Sigmoid colon (tissue), 7 donors: Measurements from ENCODE around the gene NEMP1. TPM values are rescaled to one million over a fixed set of nuclear protein-coding genes. Genes with fewer than 3 reads are reported as not detected.

Experiments
- DNase-seq: peaks from one replicate; pipeline ENCODE4 v3.0.0-alpha.2; 2019
- H3K27ac ChIP-seq, 4 donors: fragments of 200-600 bp; sonication (generic); one replicate each; pipeline ENCODE4 v1.5.1; 2016 to 2019; ENCODE audit warnings: mild to moderate bottlenecking in 1 of 4
- H3K27me3 ChIP-seq, 3 donors: fragments of 200-600 bp; sonication (generic); one replicate each; pipeline ENCODE4 v1.5.1; 2019; ENCODE audit warnings: mild to moderate bottlenecking in 1 of 3
- H3K36me3 ChIP-seq, 4 donors: fragments of 200-600 bp; sonication (generic); one replicate each; pipeline ENCODE4 v1.5.1; 2016 to 2019
- H3K4me1 ChIP-seq, 4 donors: fragments of 200-600 bp; sonication (generic); one replicate each; pipeline ENCODE4 v1.5.1; 2017 to 2019
- H3K4me3 ChIP-seq, 4 donors: fragments of 200-600 bp; sonication (generic); one replicate each; pipeline ENCODE4 v1.5.1; 2017 to 2019; ENCODE audit warnings: mild to moderate bottlenecking in 2 of 4, moderate library complexity in 1 of 4
- H3K9me3 ChIP-seq, 4 donors: fragments of 200-600 bp in 3 of 4; sonication (generic) in 3 of 4; one replicate each; pipeline versions ENCODE4 v1.5.1 to v1.6.1; 2013 to 2019
- CTCF ChIP-seq, 4 experiments: fragments of 450-650 bp in 3 of 4; fragments of 200-600 bp in 1 of 4; IDR thresholded peaks; one replicate each; pipeline ENCODE4 v1.5.1; 2016 to 2019; ENCODE audit warnings: antibody characterized with exemption in 4 of 4, mild to moderate bottlenecking in 3 of 4, moderate library complexity in 2 of 4
- EP300 ChIP-seq, 4 donors: sonication (generic); formaldehyde crosslinking; IDR thresholded peaks; one replicate each; pipeline ENCODE4 v1.6.1; 2017; ENCODE audit warnings: antibody characterized with exemption in 4 of 4
- POLR2A ChIP-seq, 2 donors: fragments of 450-650 bp; IDR thresholded peaks; one replicate each; pipeline ENCODE4 v1.6.1; 2016; ENCODE audit warnings: antibody characterized with exemption in 2 of 2, mild to moderate bottlenecking in 2 of 2, moderate library complexity in 2 of 2
- POLR2AphosphoS5 ChIP-seq, 4 donors: sonication (generic); formaldehyde crosslinking; IDR thresholded peaks; one replicate each; pipeline ENCODE4 v1.6.1; 2017; ENCODE audit warnings: antibody characterized with exemption in 4 of 4
- WGBS, 2 donors: extraction: QIAGEN DNeasy Blood & Tissue Kit; methylation state at CpG; one replicate each; pipeline ENCODE4 v1.1.7; 2013; 5-methylcytosine and 5-hydroxymethylcytosine counted together
- intact Hi-C: fragments of 100-400 bp; cut with DNase I; formaldehyde crosslinking; loops from one replicate; pipeline ENCODE4 v1.15.1; 2023
- polyA plus RNA-seq, 3 donors: library from polyadenylated mRNA; stranded (reverse); fragments of 200-250 nt; gene quantifications; one replicate each; pipeline ENCODE4 v1.2.3, GENCODE V29; 2013
- total RNA-seq, 4 donors: library from RNA; depleted of rRNA; stranded (reverse); fragments of >200 nt; gene quantifications; one replicate each; pipeline ENCODE4 v1.1.0, GENCODE V29; 2016
- donor health status: healthy with polysubstance abuse.
- donor health status: Bipolar disorder and iron deficiency.
- donor health status: healthy.

The NEMP1 gene
- 10 to 100 TPM; 11.5 to 13.6 (median 12.7) TPM for total RNA-seq
- 1 to 10 TPM in 1 of 3 donors, under 1 TPM in 2; 0.60 to 6.2 (median 0.92) TPM for polyA plus RNA-seq

GRCh38 chr12:57078519-57079404 lies at the start of gene NEMP1:
TSS of gene NEMP1 (minus strand) at chr12:57078791. CDS start at chr12:57078745, 46 bp downstream.
- TF ChIP-seq EP300 (IDR thresholded peaks at IDR 0.05) (peak in 1 of 4 donors; percentile 12), CTCF (IDR thresholded peaks at IDR 0.05) (no peak), POLR2A (IDR thresholded peaks at IDR 0.05) (peak in 1 of 2 donors; percentile 11), POLR2AphosphoS5 (IDR thresholded peaks at IDR 0.05) (peak; percentile 42 to 75 (median 74))
- no peaks in the 10 kb centered on the region for H3K9me3 ChIP-seq
- 1% methylated on average over 39 of the region's 39 CpGs for WGBS, 2 donors
- H3K27ac ChIP-seq, result peak within 1 kb of the TSS; percentile 84 to 89 (median 88)
- intact Hi-C loops, result no loop called here
- no peaks in the 10 kb centered on the region for H3K27me3 ChIP-seq
- peaks cover 0 to 7% (median 0%) of the 10 kb centered on the region in 4 donors for H3K36me3 ChIP-seq
- peak; percentile 99 for DNase-seq
- peaks cover 0 to 22% (median 21%) of the 10 kb centered on the region in 4 donors for H3K4me1 ChIP-seq
- H3K4me3 ChIP-seq, result peak within 1 kb of the TSS; percentile 67 to 87 (median 82)

- no peaks in the 10 kb centered on the region for H3K27me3 ChIP-seq
- peak within 1 kb of the TSS; percentile 68 to 93 (median 80) for H3K4me3 ChIP-seq
- no peaks in the 10 kb centered on the region for H3K9me3 ChIP-seq
- peaks cover 0 to 46% (median 40%) of the 10 kb centered on the region in 4 donors for H3K4me1 ChIP-seq
- DNase-seq, result peak; percentile 95
- intact Hi-C loops, result loop anchor here (2.0 to 5.0 kb wide), 2 partner anchors 47 to 56 kb away; no protein-coding TSS in a partner anchor
- TF ChIP-seq POLR2AphosphoS5 (IDR thresholded peaks at IDR 0.05) (peak; percentile 90 to 96 (median 94)), EP300 (IDR thresholded peaks at IDR 0.05) (no peak), POLR2A (IDR thresholded peaks at IDR 0.05) (peak; percentile 87)
- 0 to 1% methylated on average over 57 of the region's 57 CpGs for WGBS, 2 donors
- H3K27ac ChIP-seq, result peak within 1 kb of the TSS; percentile 92 to 99 (median 98)
- H3K36me3 ChIP-seq, result no peaks in the 10 kb centered on the region
Measured at GRCh38 chr12:57127726-57128518, 49.3 kb upstream of the NEMP1 start, which contains the start of gene LRP1. TSS of gene LRP1 (plus strand) at chr12:57128483. CDS start at chr12:57128965, 482 bp downstream.

- no peak for TF ChIP-seq EP300 (IDR thresholded peaks at IDR 0.05)
- H3K36me3 ChIP-seq, result no peaks in the 10 kb centered on the region
- 2 to 7% methylated on average over 26 of the region's 26 CpGs for WGBS, 2 donors
- intact Hi-C loops, result loop anchor here (2.0 to 5.0 kb wide), 2 partner anchors 48 to 55 kb away; no protein-coding TSS in a partner anchor
- H3K4me1 ChIP-seq, result peaks cover 0 to 39% (median 33%) of the 10 kb centered on the region in 4 donors
- H3K27ac ChIP-seq, result peak overlapping the region; percentile 92 to 99 (median 98)
- H3K9me3 ChIP-seq, result no peaks in the 10 kb centered on the region
- peak overlapping the region; percentile 68 to 93 (median 80) for H3K4me3 ChIP-seq
- H3K27me3 ChIP-seq, result no peaks in the 10 kb centered on the region
- peak; percentile 85 for DNase-seq
Measured at GRCh38 chr12:57127101-57127725, 48.6 kb upstream of the NEMP1 start.

- WGBS, 2 donors, result 22 to 55% methylated on average over 7 of the region's 7 CpGs
- no peaks in the 10 kb centered on the region for H3K36me3 ChIP-seq
- DNase-seq, result no peak
- H3K9me3 ChIP-seq, result no peaks in the 10 kb centered on the region
- intact Hi-C loops, result loop anchor here (2.0 to 5.0 kb wide), 2 partner anchors 48 to 54 kb away; no protein-coding TSS in a partner anchor
- peak overlapping the region; percentile 92 to 99 (median 98) for H3K27ac ChIP-seq
- no peak for TF ChIP-seq POLR2AphosphoS5 (IDR thresholded peaks at IDR 0.05)
- TF ChIP-seq POLR2A (IDR thresholded peaks at IDR 0.05), result no peak
- no peak for TF ChIP-seq CTCF (IDR thresholded peaks at IDR 0.05)
- no peak for TF ChIP-seq EP300 (IDR thresholded peaks at IDR 0.05)
- H3K4me3 ChIP-seq, result peak overlapping the region in 1 of 4 donors; percentile 71
- H3K4me1 ChIP-seq, result peaks cover 0 to 32% (median 26%) of the 10 kb centered on the region in 4 donors
- no peaks in the 10 kb centered on the region for H3K27me3 ChIP-seq
Measured at GRCh38 chr12:57126561-57126960, 48.0 kb upstream of the NEMP1 start.

DNA sequence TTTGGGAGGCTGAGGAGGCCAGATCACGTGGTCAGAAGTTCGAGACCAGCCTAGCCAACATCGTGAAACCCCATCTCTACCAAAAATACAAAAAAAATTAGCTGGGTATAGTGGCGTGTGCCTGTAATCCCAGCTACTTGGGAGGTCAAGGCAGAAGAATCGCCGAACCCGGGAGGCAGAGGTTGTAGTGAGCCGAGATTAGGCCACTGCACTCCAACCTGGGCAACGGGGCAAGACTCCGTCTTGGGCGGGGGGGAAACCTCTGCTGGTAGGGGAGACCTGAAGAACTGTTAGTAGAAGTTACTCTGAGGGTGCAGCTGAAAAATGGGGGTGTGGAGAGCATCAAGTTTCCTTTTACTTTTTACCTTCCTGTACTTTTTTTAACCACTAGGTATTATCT lies 47.5 kb upstream of the NEMP1 start:
- H3K9me3 ChIP-seq, result no peaks in the 10 kb centered on the region
- H3K27ac ChIP-seq, result peak overlapping the region in 2 of 4 donors; percentile 92 to 98
- intact Hi-C loops, result loop anchor here (2.0 to 5.0 kb wide), 2 partner anchors 49 to 54 kb away; no protein-coding TSS in a partner anchor
- TF ChIP-seq POLR2AphosphoS5 (IDR thresholded peaks at IDR 0.05) (no peak), CTCF (IDR thresholded peaks at IDR 0.05) (no peak), POLR2A (IDR thresholded peaks at IDR 0.05) (no peak), EP300 (IDR thresholded peaks at IDR 0.05) (no peak)
- peaks cover 0 to 27% (median 21%) of the 10 kb centered on the region in 4 donors for H3K4me1 ChIP-seq
- no peak overlapping the region for H3K4me3 ChIP-seq
- H3K36me3 ChIP-seq, result no peaks in the 10 kb centered on the region
- WGBS, 2 donors, result 91 to 93% methylated on average over 11 of the region's 11 CpGs
- H3K27me3 ChIP-seq, result no peaks in the 10 kb centered on the region
- no peak for DNase-seq
